Activated CD8-positive, alpha-beta memory T cell treated with anti-CD3 and anti-CD28 coated beads, Interleukin-2, amount 50 U/mL, for 4 hours (primary cell): Measurements from ENCODE around the gene EVI5.
"Not testable (repeated sequence)": the region's sequence is repeated elsewhere in the genome, so short reads cannot be mapped to it uniquely, and the experiment has no call there.

Source experiments
- DNase-seq: peaks from one replicate; pipeline ENCODE4 v3.0.0-alpha.2; 2020

Gene EVI5

GRCh38 chr1:92663775-92664174 is 121.1 kb downstream of the EVI5 start:
- no peak for DNase-seq

GRCh38 chr1:92662048-92662447 is 122.9 kb downstream of the EVI5 start:
- DNase-seq, result no peak

GRCh38 chr1:92657701-92658100 is 127.2 kb downstream of the EVI5 start:
- DNase-seq, result no peak

GRCh38 chr1:92655197-92655801 is 129.6 kb downstream of the EVI5 start:
- no peak for DNase-seq

GRCh38 chr1:92653605-92654381 is 131.1 kb downstream of the EVI5 start:
- DNase-seq, result no peak

GRCh38 chr1:92640686-92641085 is 144.2 kb downstream of the EVI5 start:
- DNase-seq, result not testable (repeated sequence)

- no peak for DNase-seq
Observed at GRCh38 chr1:92638498-92638897, 146.4 kb downstream of the EVI5 start.

- DNase-seq, result not testable (repeated sequence)
Observed at GRCh38 chr1:92635203-92635602, 149.7 kb downstream of the EVI5 start.

GRCh38 chr1:92623187-92623778 is 161.6 kb downstream of the EVI5 start:
- no peak for DNase-seq

GRCh38 chr1:92619466-92620189 is 165.3 kb downstream of the EVI5 start:
- no peak for DNase-seq

GRCh38 chr1:92601044-92601443 is 183.9 kb downstream of the EVI5 start:
- no peak for DNase-seq

GRCh38 chr1:92599184-92599583 is 185.7 kb downstream of the EVI5 start:
- no peak for DNase-seq

- DNase-seq, result not testable (repeated sequence)
Observed at GRCh38 chr1:92589361-92589760, 195.5 kb downstream of the EVI5 start.

GRCh38 chr1:92587445-92587844 is 197.5 kb downstream of the EVI5 start:
- DNase-seq, result no peak

GRCh38 chr1:92585831-92586230 is 199.1 kb downstream of the EVI5 start:
- DNase-seq, result no peak

GRCh38 chr1:92584810-92585209 is 200.1 kb downstream of the EVI5 start:
- DNase-seq, result not testable (repeated sequence)

- DNase-seq, result no peak
Observed at GRCh38 chr1:92583821-92584760, 200.8 kb downstream of the EVI5 start.

- DNase-seq, result no peak
Observed at GRCh38 chr1:92577261-92577895, 207.5 kb downstream of the EVI5 start.

- DNase-seq, result no peak
Observed at GRCh38 chr1:92575123-92575522, 209.8 kb downstream of the EVI5 start.

GRCh38 chr1:92572520-92572919 is 212.4 kb downstream of the EVI5 start:
- no peak for DNase-seq

GRCh38 chr1:92571578-92571977 is 213.3 kb downstream of the EVI5 start:
- no peak for DNase-seq
